TTC549 (cell line): ENCODE measurements around the gene ASB12.

Experiments used
- FAIRE-seq: peaks from 2 replicates; lab custom pipeline; 2012; peaks lifted over from hg19 to GRCh38; lab: Jason Lieb, UNC

The ASB12 gene

GRCh38 chrX:64186974-64187761 lies 43.2 kb downstream of the ASB12 start:
- no peak for FAIRE-seq

DNA sequence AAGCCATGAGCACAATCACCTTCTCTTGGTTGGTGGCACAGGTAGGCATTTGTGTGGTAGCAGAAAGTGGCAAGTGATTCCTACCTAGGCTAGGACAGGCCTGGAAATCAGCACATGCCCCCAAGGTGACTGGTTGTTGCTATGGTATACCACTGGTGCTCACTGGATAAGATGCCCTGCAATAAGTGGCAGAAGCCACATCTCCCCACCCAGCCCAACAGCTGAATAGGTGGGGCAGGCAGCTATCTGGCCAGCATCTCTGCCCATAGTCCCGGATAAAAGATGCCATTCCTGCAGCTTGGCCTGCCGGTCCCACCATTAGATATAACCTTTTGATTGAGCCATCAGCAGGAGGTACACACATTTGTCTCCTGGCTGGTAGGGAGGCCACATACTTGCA lies 46.0 kb downstream of the ASB12 start:
- no peak for FAIRE-seq

- no peak for FAIRE-seq
These were observed 48.2 kb downstream of the ASB12 start for GRCh38 chrX:64182208-64182607.

GRCh38 chrX:64176876-64177275 lies 53.5 kb downstream of the ASB12 start:
- FAIRE-seq = no peak
